ENCODE measurements around the gene CHD2.
A peak's percentile ranks its signal among the peaks of the same experiment; 100 is the strongest.
"Not testable (repeated sequence)": the region's sequence is repeated elsewhere in the genome, so short reads cannot be mapped to it uniquely, and the experiment has no call there.

Gene CHD2

DNA sequence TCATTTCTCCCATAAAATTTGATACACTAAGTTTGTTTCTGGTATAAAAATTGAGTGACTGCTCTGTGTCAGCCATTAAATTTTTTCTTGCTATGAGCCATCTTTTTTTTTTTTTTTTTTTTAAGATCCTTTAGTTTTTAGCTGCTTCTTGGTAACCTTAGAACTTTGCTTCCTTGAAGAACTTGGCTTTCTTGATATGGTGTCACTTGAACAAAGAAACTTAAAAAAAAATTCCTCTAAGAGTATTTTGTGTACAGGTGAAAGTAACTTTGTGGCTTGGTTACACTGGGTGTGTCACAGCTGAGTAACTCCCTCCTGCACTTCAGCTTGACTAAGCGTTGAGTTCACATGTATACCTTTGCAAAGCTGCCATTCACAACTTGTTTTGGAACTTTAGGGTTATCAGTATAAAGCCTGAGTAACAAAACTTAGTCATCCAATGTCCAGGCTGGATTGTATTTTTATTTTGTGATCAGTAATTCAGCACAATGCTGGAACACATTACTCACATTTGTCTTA is 6.5 kb downstream of the CHD2 start:
- peak; percentile 74 for DNase-seq

DNA sequence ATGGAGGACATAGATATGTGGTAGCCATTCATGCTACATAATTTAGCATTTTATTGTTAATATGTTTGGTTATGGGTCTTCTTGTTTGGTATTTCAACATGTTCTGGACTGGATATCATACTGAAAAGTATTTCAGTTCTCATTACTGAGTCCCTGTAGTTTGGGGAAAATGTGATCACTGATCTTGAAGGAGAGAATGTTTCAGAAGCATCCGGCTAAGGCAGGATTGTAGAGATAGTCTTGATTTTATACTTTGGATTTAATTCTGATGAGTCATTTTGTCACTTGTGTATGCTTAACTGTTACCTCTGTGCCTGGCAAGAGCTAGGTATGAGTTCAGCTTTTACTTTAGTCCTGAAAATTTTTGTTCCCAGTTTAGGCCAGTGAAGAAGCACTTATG is 7.1 kb downstream of the CHD2 start:
- DNase-seq = no peak

DNA sequence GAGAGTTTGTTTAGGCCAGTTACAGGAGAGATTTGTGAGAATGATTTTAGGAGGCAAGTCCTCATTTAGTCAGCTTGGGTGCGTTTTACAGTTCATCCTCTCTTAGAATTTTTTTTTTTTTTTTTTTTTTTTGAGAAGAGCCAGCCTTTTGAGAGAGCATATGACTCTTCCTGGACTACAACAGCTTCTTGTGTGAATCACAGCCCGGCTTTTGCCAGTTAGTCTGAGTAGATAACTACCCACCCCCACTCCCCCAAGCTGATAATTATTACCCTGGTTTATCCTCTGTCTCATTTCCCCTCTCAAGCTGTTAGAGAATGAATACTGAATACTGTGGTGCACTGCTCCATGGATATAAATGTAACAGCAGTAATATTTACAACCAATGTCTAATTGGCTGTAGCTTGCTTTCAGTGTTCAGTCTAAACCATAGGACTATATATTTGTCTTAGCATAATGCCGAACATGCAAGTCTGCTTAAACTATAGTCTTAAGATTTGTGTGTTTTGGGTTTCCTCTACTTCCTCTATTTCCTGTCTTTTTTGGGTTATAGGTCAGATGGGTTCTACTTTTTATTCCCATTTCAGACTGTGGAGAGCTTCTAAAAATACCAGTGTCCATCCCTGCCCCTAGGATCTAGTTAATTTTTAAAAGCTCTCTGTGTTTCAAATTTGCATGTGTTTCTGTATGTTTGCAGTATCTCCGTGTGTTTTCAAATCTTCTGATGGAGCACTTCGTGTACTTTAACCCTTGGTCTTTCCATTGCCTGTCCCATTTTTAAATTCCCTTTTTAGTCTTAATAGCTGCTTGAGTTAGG is 8.0 kb downstream of the CHD2 start:
- DNase-seq = peak; percentile 41

DNA sequence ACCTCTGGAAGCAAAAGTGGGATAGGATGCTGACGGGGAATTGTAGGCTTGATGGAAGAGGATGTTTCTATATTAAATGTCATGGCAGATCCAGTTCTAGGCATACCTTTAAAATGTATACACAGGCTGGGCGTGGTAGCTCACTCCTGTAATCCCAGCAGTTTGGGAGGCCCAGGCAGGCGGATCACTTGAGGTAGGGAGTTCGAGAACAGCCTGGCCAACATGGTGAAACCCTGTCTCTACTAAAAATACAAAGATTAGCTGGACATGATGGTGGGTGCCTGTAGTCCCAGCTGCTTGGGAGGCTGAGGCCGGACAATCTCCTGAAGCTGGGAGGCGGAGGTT is 8.6 kb downstream of the CHD2 start:
- DNase-seq = no peak

DNA sequence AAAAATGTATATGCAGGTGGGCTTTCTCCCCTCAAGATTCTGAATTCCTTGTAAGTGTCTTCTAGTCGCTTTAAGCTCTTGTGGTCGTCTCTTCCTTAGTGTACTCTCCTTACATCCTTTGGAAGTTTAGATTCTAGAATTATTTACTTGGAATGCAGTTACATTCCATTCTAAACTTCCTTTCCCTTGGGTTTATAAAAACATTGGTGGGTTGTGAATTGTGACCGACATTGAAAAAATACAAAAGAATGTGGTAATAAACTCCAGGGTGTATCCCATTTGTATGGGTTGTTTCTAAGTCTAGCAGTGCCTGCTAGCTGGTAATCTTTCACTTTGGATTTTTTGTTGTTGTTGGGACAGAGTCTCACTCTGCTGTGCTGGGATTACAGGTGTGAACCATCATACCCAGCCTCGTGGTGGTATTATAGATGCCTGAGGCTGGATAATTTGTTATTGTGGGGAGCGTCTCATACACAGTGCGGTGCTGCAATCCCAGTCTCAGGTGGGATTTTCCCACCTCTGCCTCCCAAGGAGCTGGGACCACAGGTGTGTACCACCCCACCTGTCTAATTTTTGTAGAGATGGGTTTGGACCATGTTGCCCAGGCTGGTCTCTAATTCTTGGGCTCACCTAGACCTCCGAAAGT is 9.1 kb downstream of the CHD2 start:
- DNase-seq = no peak

DNA sequence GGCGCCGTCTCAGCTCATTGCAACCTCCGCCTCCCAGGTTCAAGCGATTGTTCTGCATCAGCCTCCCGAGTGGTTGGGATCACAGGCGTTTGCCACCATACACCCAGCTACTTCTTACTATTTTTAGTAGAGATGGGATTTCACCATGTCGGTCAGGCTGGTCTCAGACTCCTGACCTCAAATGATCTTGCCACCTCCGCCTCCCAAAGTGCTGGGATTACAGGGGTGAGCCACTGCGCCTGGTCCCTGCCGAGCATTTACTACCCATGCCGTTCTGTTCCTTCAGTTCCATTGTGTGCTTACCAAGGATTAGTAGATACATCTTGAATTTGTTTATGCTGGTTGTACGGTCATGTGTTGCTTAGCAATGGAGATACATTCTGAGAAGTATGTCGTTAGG is 10.3 kb downstream of the CHD2 start:
- DNase-seq = no peak

DNA sequence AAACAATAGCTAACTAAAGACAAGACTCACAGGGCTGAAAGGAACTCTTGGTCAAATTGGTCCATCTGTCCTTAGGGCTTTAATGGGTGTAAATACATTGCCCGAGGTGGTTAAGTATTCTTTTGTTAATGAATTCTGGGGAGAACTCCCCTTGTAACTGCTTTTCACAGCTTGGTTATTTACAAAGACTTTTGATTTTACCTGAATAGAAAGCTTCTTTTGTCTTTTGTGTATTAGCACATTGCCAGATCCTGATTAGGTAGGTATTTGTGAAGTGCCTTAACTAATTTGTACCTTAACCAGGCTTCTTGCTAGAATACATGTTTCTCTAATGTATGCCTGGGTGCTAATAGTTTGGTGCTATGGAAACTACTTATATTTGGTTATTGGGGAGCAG is 14.0 kb downstream of the CHD2 start:
- no peak for DNase-seq

DNA sequence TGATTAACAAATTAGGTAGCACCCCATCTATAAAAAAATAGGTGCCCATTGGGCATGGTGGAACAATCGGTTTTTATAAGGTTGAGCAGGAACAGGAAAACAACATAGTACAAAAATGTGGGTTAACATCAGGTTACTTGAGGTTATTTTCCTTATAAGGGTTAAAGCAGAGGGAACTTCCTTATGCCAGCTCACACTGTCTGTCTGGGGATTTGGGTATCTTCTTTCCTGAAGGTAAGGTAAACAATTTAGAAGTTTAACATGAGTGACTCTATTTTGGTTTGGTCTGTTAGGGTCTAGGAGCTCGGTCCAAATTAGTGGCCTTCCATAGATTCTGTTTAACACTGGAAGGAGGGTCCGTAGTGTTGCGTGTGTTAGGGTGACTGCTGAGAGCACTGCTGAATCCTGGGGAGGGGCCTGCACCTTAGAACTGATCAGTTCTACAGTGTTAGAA is 14.7 kb downstream of the CHD2 start:
- no peak for DNase-seq

DNA sequence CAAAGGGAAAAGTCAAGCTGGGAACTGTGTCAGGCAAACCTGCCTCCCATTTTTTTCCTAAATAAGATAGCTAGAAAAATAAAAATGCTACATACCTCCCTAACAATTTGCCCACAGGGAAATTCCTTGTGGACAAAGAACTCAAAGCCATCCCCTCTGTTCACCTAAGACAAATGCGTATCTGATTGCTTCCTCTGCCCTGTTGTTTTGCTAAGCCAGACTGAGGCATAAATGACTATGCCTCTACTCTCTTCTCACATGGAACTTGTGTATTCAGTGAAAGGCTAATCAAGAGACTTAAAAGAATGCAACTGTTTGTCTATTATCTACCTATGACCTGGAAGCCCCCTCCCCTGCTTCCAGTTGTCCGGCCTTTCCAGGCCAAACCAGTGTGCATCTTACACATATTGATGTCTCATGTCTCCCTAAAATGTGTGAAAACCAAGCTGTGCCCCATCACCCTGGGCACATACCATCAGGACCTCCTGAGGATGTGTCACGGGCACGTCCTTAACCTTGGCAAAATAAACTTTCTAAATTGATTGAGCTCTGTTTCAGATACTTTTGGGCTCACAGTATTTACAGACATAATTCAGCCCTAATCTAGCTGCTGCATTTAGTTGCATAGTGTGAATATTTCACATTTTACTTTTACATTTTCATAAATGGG is 15.8 kb downstream of the CHD2 start:
- no peak for DNase-seq

DNA sequence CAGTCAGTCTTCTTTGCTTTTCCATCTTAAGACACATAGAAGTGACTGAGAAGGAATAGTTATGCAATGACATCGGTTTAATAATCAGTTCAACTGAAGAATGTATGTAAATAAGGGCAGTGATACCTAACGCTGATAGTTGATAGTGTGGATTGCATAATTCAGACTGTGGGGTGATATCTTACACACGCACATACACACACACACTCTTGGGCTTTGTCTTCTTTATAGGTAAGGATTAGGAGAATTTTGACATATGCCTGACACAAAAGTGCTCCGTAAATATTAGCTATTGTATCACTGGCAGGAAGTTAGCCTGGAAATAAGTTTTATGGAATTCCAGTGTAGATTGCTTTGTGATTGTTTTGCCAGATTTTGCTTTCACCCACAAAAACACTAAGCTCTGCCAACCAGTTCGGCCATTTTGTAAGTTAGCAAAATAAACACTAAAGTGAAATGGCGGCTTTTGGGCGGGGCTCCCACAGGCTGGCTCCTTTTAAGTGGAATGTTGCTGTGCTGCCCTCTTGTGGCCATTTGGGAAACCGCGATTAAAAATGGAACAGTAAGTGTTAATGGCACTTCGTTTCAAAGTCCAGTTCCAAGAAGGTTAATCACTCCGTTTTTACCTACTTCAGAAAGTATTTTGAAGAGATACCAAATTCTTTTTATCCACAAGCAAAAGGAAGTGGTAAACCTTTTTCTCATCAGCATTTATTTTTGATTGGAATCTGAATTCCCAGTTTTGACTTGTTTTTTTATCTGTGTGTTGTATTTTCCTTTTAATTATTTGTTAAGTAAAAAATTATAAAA is 17.7 kb downstream of the CHD2 start:
- DNase-seq = peak; percentile 88

DNA sequence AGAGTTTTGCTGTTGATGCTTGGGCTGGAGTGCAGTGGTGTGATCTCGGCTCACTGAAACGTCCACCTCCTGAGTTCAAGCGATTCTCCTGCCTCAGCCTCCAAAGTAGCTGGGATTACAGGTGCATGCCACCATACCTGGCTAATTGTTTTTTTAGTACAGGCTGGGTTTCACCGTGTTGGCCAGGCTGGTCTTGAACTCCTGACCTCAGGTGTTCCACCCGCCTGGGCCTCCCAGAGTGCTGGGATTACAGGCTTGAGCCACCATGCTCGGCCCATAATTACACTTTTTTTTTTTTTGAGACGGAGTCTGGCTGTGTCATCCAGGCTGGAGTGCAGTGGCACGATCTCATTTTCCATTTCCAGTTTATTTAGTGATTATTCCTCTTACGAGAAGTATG is 18.8 kb downstream of the CHD2 start:
- not testable (repeated sequence) for DNase-seq

DNA sequence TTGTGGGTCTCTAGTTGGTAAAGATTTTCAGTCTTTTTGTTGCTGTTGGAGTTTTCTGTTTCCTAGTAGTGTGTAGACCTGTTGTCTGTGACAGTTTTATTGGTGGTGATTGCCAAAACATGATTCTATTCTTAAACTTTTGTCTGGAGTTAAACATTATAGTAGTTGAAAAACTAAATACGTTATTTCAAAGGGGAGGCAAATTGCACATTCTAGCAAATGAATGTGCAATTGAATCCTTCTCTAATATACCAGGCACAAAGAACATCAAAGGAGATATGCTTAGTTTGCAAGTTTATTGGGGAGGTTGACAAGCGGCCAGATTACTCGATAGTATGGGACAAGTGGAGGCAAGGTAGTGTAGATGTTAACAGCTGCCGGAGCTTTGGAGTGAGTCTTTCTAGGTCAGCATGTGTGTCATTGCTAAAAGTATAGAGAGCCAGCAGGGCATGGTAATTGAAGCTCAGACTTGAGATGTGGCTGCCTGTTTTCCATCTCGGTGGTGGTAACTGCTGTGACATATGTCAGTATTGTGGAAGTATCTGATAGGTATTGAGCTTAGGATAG is 20.6 kb downstream of the CHD2 start:
- no peak for DNase-seq

DNA sequence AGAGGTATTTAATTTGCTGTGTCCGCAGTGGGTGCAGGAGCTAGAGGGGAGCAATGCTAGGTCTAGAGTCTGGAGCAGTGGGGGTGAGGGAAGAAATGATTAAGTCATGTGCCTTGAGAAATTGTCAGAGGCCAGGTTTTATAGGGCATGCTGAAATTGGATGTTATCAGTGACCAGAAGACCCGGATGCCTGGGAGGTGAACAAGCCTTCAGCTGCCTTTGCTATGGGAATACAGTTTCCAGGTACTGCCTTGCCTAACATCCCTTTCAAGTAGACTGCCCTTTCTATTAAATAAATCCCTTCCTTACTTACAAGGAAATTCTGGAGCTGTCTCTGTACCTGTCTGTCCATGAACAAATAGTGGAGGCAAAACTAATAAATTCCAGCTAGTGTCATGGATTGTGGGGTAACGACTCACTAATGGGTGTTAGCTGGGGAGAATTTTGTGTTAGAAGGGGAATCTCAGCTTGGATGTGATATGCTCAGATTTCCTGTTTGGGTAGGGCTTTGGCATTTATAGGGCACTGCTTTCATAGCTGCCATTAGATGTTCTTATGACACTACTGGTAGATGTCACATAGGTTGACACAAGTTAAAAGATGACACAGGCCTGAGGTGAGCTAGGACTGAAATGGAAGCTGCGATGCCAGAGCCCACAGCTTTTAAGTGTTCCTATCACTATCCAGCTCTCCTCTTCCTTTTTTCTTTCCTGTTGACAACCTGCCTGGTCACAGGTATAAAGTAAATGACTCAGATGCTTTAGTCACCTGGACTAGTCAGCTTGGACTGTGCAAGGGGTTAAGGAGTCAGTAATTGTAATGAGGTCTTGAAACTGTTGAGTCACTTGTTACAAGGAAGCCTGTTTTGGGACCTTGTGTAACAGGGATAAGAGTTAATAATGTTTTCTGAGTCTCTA is 21.3 kb downstream of the CHD2 start:
- no peak for DNase-seq

DNA sequence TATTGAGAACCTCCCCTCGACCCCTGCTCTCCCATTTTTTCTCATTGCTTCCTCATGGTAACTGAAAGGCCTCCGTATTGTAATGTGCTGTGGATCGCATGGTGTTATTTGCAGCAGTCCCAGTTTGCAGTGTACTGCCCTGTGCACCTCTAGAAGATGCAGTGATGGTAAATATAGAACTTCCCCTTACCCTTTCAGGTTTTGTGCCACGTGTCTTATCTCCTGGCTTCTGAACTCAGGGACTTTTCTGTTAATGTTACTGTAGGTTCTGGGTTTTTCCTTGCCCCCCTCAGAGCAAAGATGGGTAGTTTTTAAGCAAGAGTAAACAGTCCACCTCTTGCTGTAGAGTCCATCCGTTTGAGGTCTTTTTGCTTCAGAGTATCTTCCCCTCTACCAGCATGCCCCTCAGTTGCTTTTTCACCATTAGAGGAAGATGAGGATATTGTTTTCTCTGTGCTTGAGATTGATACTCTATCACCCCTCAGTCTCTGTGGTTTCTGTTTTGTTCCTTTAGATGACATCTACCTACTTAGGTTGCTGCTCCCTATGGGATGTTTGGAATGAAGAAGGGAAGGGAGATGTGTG is 22.4 kb downstream of the CHD2 start:
- no peak for DNase-seq

DNA sequence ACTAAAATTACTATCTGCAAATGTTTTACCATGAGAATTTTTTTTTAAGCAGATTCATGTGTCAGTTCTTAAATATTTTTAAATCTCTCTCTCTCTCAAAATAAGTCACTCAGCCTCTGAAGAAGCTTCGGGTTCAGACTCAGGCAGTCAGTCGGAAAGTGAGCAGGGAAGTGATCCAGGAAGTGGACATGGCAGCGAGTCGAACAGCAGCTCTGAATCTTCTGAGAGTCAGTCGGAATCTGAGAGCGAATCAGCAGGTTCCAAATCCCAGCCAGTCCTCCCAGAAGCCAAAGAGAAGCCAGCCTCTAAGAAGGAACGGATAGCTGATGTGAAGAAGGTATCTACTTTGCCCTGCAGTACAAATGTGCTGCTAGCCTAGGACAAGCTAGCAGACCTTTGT is 24.1 kb downstream of the CHD2 start:
- no peak for DNase-seq

DNA sequence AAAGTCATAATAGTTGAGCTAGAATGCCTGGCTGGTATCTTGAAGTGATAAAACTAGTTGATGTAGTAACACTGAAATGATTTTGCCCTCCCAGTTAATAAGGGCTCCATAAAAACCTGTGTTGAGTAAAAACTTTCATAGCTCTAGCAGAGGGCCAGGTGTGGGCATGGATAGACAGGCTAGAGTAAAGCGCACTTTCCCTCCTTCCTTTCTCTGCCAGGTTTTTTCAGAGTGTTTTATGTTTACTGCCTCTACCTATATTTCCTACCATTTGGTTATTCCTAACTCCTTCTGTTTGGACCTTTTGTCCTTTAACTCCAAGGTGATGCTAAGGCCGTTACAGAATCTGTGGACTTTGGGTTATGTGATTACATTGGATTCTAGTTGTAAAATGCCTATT is 25.3 kb downstream of the CHD2 start:
- no peak for DNase-seq

DNA sequence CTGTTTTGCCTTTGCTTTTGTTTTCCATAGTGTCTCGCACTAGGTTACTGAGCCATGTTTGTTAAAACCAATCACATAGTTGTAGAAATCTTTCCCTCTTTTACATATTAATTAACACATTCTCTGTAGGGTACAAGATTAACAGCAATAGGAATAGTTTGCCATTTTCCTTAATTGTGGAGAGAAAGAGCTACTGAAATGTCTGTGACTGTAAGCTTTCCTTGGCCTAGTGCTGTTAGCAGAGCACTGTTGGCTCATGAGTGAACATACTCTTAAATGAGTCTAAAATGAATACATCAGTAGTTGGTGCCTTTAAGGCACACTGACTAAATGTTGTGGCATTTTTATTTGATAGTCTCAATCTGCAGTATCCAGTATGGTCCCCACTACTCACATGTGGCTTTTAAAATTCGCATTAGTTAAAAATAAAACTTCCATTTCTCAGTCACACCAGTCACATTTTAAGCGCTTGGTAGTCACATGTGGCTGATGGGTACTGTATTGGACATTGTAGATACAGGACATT is 28.2 kb downstream of the CHD2 start:
- DNase-seq = no peak

DNA sequence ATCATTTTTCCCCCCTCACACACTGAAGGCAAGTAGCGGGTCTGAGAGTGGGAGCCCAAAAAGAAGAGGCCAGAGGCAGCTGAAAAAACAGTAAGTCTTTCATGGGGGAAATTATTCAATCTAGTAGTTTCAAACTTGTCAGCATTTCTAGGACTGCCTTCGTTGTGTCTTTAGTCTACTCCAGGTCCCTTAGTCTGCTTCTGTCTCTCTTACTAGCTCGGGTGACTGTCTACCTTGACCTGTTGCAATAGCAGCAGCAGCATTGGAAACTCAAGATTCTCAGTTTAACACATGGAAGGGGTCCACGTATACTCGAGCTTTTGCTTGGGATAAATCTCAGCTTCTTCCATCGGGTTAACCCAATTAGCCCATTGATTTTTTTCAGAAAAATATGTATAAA is 28.9 kb downstream of the CHD2 start:
- no peak for DNase-seq

DNA sequence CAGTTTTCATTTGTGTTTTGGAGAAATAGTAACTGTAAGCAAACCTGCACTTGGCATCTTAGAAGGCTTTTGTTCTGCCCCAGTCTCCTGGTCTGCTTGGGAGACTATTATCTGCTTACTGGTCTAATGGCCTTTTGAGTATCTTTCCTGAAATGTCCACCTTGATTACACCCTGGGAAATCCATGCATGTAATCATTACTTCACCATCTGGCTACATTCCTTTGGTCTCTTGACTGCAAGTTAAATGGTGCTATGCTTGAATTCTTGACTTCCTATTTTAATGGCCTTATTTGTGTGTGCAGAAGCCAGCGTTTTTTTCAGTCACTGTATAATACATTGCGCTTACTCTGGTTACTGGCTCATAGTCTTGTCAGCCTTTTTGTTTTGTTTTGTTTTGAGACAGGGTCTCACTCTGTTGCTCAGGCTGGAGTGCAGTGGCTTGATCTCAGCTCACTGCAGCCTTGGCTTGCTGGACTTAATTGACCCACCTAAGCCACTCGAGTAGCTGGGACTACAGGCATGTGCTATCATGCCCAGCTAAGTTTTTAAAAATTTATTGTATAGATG is 30.0 kb downstream of the CHD2 start:
- no peak for DNase-seq

DNA sequence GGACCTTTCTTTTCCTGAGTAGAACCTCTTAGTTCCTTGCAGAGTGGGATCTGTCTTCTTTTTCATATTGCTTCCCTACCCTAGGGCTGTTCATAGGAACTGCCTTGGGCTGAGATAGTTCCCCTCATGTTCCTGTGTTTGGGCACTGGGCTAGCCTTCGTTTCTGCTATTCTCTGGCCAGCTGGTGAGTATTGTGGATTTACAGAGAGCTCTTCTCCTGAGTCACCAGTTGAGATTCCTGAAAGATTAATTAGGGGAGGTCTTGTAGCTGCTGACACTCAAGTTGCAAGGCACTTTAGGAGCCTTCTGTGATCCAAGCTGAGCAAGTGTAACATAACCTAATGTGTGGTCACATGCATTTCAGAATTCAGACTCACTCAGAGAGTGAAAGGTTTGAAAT is 30.7 kb downstream of the CHD2 start:
- DNase-seq = no peak

Data from CD4-positive, alpha-beta T cell treated with Interleukin-15 for 1 hour (primary cell).